HG03139 (cell line): ENCODE measurements around the gene EVI2A.
"Not testable (repeated sequence)": the region's sequence is repeated elsewhere in the genome, so short reads cannot be mapped to it uniquely, and the experiment has no call there.

Experiments
- ATAC-seq: cut with Tn5 transposase; IDR thresholded peaks from one replicate; pipeline ENCODE4 v1.9.1; 2021; ENCODE audit not compliant: unreplicated experiment

The EVI2A gene, protein sequence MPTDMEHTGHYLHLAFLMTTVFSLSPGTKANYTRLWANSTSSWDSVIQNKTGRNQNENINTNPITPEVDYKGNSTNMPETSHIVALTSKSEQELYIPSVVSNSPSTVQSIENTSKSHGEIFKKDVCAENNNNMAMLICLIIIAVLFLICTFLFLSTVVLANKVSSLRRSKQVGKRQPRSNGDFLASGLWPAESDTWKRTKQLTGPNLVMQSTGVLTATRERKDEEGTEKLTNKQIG

DNA sequence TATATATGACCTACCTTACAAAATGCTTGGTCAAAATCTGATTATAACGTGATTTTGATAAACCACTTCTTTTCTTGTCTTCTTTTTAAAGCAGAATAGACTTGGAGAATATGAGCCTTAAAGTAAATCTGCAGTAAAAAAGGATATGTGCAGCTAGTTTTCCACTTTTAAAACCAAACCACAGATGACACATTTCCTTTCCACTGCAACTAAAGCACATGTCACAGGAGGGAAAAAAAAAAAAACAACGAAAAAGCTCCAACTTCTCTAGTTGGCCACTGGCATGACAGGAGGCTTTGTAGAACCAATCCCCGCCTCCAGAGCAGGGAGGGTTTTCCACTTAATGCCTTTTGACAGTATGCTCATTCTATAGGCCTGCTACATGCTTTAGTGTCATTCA, at the start of gene EVI2A:
Gene EVI2A, minus strand, starts transcription at position 142 of the 400 bp plus-strand sequence. CDS start 2,609 bp downstream, outside the sequence.
- ATAC-seq, result no peak

DNA sequence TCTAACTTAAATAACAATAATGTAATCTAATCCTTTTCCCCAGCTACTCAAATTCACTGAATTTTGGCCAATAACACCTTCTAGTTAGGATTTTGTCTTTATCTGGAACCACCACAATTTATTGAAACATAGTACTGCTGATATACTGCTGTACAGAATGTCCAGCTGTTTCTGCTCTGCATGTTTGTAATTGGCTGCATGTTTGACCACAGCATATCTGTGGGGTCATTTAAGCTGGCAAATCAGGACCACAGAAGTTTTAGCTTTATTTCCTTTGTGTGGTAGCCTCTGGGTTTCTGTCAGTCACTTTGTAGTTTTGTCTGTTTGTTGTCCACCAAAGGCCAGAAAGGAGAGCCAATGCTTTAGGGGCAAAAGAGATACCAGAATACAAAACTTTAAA, 47.8 kb upstream of the EVI2A start:
- ATAC-seq, result no peak

DNA sequence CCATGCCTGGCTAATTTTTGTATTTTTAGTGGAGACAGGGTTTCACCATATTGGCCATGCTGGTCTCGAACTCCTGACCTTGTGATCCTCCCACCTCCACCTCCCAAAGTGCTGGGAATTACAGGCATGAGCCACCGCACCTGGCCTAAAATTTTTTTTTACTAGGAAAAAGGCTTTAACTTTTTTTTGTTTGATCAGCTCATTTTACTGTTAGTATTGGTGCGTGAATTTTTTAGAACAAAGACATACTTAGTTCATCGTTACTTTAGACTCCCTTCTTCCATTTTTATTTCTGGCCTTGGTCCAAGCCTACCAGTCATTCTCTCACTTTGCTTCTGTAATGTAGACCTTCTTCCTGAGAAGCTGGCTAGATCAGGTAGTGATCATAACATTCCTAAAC, 44.7 kb upstream of the EVI2A start:
- no peak for ATAC-seq

DNA sequence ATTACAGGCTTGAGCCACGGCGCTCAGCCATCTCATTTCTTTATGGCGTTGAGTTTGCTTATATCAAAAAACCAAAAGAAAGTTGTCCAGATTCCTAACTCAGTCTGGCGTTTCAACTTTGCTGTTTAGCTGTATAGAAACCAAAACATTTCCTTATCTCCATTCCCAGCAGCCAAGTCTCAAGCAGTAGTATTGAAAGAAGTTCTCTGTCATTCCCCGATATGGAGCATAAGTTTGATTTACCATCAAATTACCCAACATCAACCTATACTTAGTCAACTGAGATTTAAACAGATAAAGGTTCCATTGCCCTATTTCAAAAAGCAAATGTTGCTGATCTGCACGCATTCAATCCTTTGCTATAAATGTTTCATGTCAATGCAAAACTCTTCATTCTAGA, 42.6 kb upstream of the EVI2A start:
- ATAC-seq, result no peak

DNA sequence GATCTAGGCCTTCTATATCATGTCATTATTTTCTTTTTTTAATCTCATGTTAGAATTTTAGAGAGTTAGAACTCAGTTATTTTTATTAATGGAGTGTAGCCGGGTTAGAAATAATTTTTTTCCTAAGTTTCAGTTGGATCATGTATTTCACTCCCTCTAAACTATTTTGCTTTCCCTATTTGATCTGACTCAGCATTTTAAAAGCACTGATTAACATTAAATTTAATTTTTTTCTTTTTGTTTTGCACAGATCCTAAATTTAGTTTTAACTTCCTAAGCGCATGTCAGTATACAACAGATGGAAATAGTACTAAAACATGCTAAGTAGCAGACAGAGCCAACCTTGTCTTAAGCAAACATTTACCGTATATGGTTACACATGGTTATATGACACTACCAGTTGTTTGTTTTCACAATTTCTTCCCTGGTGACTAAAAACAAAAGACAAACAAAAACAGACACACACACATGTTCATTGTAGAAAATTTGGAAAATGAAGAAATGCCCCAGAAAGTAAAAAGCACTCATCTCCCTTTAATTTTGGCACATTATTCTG, 36.5 kb upstream of the EVI2A start:
- ATAC-seq, result no peak

DNA sequence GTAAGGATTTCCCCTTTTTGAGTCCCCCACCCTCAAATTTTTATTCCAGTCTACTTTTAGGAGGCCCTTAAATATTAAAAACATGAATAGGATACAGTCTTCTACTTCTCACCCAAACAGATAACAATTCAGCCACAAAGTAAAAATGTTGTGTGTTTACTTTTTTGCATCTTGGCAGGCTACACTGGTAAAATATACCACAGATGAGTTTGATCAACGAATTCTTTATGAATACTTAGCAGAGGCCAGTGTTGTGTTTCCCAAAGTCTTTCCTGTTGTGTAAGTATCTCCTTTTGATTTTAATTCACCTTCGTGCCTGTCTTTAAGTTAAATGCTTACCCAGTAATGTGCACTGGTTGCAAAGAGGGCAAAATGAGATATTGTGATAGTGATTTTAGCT, 35.7 kb upstream of the EVI2A start:
- no peak for ATAC-seq

DNA sequence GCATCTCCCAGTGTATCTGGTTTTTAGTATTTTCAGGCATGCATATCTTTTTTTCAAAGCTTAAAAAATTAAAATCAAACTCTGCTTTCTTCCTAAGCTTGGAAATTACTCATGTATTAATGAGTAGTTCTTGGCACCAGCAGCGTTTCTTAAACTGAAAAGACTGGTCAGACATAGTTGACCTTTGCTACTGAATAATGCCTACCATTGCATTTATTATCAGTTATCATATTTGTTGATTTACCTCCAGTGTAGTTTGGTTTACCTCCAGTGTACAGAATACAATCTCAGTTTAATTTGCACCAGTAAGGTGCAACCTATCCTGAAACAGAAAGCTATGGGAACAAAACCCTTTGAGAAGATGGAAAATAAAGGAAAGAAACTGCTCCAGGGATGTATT, 34.5 kb upstream of the EVI2A start:
- no peak for ATAC-seq

DNA sequence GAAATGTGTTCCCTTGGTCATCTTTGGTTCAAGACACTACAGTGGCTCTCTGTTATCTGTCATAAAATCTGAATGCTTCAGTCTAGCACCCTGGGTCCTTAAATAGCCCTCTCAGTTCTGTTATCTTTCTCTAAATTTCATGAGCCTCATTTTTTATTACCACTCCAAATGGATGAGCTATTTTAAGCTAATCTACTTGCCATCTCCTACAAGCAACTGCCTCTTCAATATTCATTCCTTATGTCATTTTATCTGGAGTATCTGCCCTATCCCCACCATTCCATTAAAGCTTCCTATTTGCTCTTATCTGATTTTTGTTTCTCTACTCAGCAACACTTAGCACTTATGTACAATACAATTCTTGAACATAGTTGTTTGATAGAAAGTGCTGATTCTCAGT, 28.0 kb upstream of the EVI2A start:
- no peak for ATAC-seq

DNA sequence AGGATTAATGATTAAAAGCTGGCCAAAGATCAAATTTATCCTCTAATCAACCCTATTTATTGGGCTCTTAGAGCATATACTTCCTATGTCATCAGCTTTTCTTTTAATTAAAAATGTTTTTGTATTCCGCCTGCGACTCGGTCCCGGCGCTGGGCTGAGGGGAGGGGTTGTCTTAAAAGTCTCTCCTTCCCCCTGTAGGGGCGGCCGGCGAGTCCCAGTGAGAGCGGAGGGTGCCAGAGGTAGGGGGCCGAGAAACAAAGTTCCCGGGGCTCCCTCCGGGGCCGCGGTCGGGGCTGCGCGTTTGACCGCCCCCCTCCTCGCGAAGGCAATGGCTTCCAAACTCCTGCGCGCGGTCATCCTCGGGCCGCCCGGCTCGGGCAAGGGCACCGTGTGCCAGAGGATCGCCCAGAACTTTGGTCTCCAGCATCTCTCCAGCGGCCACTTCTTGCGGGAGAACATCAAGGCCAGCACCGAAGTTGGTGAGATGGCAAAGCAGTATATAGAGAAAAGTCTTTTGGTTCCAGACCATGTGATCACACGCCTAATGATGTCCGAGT, 23.8 kb upstream of the EVI2A start:
- ATAC-seq, result not testable (repeated sequence)

DNA sequence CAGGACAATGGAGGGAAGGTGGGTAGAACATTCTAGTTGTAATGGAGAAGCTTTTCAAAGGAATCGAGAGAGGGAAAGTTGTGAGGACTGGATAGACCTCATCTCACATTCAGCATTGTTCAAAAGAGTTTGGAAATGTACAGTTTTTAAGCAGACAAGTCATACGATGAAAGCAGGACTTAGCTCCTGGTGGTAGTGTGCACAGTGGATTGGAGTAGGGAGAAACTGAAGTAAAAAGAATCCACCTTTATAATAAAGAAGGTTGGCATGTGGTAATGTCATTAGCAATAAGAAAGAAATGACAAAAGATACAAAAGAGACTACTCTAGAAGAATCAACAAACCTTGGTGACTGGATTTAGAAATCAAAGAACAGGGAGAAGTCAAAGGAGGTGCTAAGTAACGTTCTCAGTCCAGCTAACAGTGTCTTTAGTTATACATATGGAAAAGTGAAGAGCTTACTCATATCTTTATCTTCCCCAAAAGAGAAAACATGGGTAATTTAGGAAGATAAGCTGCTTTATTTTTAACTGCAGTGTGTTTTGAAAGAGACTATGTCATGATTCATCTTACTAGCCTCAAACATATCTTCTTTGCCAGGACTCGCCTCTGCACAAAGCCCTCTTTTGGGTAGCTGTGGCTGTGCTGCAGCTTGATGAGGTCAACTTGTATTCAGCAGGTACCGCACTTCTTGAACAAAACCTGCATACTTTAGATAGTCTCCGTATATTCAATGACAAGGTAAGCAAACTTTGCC, 18.7 kb upstream of the EVI2A start:
- ATAC-seq, result no peak

DNA sequence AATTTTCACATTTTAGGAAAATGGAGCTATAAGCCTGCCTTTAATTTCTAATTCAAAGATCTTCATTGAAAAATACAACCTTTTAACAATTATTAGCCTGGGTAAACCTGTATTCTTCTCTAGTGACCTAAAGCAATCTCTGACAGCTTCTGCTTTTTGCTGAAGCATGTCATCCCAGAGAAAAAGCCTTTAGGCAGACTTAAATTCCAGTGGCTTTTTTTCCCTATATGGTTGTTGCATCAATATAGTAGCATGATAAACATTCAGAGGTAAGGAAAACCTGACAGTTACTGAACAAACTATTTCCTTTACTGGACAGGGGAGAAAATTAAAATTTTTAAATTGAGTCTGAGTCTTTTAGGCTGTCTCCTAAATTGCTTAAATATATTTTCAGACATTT, 7.8 kb upstream of the EVI2A start:
- no peak for ATAC-seq

DNA sequence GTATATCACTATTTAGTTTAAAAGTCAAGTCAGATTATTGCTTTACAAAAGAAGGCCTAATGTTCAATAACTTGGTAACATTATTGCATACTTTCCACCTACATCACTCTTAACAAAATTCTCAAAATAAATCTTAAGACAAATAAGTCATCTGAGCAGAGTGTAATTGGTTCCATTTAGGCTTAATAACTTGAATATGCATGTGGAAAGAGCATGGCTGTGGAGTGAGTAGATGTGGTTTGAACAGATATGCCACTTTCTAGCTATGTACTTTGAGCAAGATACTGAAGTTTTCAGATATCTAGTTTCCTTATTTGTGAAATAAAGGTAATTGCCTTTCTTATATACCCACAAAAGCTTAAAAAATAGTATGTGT, 6.7 kb upstream of the EVI2A start:
- no peak for ATAC-seq

DNA sequence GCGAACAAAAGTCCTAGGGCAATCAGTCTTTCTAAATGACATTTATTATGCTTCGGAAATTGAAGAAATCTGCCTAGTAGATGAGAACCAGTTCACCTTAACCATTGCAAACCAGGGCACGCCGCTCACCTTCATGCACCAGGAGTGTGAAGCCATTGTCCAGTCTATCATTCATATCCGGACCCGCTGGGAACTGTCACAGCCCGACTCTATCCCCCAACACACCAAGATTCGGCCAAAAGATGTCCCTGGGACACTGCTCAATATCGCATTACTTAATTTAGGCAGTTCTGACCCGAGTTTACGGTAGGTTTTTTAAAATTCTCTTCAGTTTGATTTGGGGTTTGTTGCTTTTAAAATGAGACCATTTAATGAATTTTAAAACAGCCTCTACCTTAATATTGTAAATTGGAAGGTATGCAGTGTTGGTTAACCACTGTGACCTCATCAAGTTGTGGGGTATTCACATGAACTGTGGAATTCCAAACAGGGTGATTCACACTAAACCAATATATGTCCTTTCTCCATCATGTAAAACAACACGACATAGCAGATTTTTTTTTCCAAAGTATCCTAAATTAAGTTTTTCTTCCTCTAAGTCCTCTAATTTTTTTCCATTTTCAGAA, 6.2 kb upstream of the EVI2A start:
- no peak for ATAC-seq

DNA sequence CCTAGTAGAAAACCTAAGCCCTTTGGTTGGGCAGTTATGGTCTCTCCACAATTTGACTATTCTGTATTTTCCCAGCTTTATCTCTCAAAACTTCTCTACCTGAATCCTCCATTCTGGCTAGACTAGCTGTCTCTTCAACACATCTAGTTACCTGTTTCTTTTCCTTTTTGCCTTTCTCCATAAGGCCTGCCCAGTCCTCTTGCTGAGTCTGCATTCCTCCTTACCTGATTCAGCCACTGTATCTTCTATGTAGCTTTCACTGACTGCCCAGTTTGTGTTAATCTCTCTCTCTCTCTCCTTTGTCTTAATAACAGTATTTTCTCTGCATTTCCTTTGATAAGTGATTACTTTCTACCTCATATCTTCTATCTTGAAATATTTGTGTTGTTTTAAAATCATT, 2.1 kb upstream of the EVI2A start:
- no peak for ATAC-seq

DNA sequence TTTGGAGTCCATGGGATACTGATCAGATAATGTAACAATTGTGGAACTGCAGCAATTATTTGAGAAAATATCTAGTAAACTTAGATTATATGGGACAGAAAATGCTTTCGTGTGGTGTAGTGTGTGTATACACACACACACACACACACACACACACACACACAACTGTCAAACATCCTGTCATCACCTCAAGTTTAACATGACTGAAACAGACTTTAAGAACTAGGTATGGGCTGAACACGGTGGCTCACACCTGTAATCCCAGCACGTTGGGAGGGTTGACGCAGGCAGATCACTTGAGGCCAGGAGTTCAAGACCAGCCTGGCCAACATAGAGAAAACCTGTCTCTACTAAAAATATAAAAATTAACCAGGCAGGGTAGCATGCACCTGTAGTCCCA, 544 bp upstream of the EVI2A start:
- no peak for ATAC-seq

DNA sequence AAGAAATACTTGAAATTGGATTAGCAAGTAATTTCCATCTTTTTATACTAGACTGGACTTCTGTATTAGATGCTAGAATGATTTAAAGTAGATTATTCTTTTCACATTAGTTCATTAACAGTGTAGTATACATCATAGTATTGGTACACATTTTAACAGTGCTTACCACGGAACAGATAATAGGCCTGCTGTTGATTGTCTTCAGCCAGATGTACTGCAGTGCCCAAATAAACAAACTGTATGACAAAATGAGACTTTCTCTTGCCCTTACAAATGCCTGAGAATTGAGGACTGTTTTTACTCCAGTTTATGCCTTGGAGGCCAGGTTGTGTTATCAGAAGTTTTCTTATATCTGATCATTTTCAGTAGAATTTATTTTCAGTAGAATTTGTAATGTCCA, 631 bp downstream of the EVI2A start:
- ATAC-seq, result no peak

DNA sequence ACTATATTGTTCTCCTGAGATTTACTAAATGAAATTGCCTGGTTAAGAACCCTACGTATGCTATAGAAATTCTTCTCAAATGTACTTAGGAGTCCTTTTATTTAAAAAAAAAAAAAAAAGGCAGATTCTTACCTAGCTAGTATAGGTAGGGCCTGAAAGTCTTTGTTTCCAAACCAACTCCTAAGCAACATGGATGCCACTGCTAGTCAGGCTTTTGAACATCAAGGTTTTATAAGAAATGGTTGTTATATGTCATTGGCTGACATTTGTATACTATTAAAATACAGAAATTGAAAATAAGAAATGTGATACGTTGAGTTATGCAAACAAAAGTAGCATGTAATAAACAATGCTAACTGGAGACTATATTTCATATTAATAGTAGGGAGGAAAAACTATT, 1.2 kb downstream of the EVI2A start:
- no peak for ATAC-seq

DNA sequence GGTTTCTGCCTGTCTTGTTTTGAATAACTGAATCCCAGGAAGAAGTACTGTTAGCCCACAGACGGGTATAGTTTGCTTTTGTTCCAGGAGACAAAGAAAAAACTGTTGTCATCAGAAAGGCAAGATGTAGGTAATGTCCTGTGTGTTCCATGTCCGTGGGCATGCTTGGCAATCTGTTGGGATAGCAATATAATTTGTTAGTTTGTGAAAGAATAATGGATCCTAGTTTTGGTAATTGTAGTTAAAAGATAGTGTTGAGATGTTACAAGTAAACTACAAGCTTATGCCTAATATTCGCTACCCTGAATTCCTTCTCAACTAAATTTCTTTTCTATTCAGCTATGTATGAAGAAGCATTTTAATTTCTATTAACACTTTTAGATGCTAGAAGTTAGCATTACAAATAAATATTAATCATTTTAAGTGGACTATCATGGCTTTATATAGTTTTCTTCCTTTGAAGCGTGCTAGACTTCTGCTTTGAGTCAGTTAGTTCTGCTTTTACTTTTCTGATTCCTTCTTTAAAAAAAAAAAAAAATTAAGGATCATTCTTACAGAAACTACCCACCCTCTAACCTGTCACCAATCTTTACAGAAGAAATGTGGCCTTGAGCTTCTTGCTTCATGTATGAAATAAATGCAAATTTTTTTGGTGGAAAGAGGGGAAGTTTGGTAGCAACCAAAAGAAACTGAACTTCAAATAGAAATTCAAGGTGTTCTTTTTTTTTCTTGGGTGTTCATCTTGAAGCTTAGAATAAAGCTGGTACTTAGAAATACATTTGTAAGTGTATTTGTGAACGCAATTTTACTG, 2.4 kb downstream of the EVI2A start:
- no peak for ATAC-seq

DNA sequence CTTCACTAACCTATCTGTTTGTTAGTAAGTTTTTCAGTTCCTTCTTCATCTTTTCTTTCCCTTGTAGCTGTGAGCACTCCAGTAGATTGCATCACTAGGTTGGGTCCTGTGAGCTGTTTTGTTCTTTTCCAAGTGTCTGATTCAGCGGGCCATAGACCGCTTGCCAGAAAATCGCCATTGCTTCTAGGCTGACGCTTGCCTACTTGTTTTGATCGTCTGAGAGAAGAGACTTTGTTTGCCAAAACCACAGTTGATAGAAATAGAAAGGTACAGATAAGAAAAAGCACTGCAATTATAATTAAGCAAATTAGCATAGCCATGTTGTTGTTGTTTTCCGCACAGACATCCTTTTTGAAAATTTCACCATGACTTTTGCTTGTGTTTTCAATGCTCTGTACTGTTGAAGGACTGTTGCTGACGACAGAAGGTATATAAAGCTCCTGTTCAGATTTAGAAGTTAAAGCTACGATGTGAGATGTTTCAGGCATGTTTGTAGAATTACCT, 3.1 kb downstream of the EVI2A start:
- ATAC-seq, result no peak

DNA sequence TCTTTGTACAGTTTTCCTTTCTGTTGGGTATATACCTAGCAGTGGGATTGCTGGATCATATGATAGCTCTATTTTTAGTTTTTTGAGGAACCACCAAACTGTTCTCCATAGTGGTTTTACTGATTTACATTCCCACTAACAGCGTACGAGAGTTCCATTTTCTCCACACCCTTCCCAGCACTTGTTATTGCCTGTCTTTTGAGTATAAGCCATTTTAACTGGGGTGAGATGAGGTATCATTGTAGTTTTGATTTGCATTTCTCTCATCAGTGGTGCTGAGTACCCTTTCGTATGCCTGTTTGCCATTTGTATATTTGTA, 6.7 kb downstream of the EVI2A start:
- no peak for ATAC-seq
